A673 (cell line): ENCODE measurements around the gene C2orf80. TPM values are rescaled to one million over a fixed set of nuclear protein-coding genes. Genes with fewer than 3 reads are reported as not detected.
"Not testable (repeated sequence)": the region's sequence is repeated elsewhere in the genome, so short reads cannot be mapped to it uniquely, and the experiment has no call there.

Source experiments
- BruUV-seq: library from RNA; stranded (reverse); fragments of 400-500 nt; replicated peaks from 2 replicates; lab custom pipeline; 2021; lab: Mats Ljungman, UMichigan
- CTCF ChIA-PET: fragments of 300-600 bp; sonication (Branson Sonifier 250); formaldehyde crosslinking; loops from one replicate; lab custom pipeline; 2022; ENCODE audit warnings: antibody characterized with exemption; lab: Charles Lee
- POLR2A ChIA-PET: fragments of 300-600 bp; sonication (Branson Sonifier 250); formaldehyde crosslinking; loops from one replicate; lab custom pipeline; 2022; ENCODE audit warnings: antibody characterized with exemption; ENCODE audit not compliant: low non-redundant PET; lab: Charles Lee
- DNase-seq: peaks from one replicate; pipeline ENCODE4 v3.0.0-alpha.2; 2015; ENCODE audit warnings: low spot score
- H3K27ac ChIP-seq: fragments of 200-600 bp; sonication (generic); 2 replicates; pipeline ENCODE4 v1.5.1; 2016; ENCODE audit warnings: mixed run types, low read depth, mild to moderate bottlenecking, mixed read lengths, antibody characterized with exemption, low read length; ENCODE audit not compliant: poor library complexity, severe bottlenecking
- H3K27me3 ChIP-seq: fragments of 200-600 bp; sonication (generic); replicated peaks from 2 replicates; pipeline ENCODE4 v1.6.1; 2017; ENCODE audit warnings: mixed run types, low read depth, mild to moderate bottlenecking, mixed read lengths, antibody characterized with exemption, low read length; ENCODE audit not compliant: insufficient read depth, poor library complexity
- H3K36me3 ChIP-seq: fragments of 200-600 bp; sonication (generic); 2 replicates; pipeline ENCODE4 v1.6.1; 2016; ENCODE audit warnings: mixed run types, mild to moderate bottlenecking, mixed read lengths, antibody characterized with exemption, low read length; ENCODE audit not compliant: insufficient read depth, poor library complexity, severe bottlenecking
- H3K4me1 ChIP-seq: fragments of 200-600 bp; sonication (generic); 2 replicates; pipeline ENCODE4 v1.6.1; 2017; ENCODE audit warnings: mixed run types, mild to moderate bottlenecking, mixed read lengths, antibody characterized with exemption, low read length; ENCODE audit not compliant: insufficient read depth, poor library complexity, severe bottlenecking
- H3K4me3 ChIP-seq: fragments of 200-600 bp; sonication (generic); 2 replicates; pipeline ENCODE4 v1.5.1; 2016; ENCODE audit warnings: low read depth, mixed run types, mild to moderate bottlenecking, mixed read lengths, low read length; ENCODE audit not compliant: poor library complexity, severe bottlenecking
- H3K9me3 ChIP-seq: fragments of 200-600 bp; sonication (generic); 2 replicates; pipeline ENCODE4 v1.6.1; 2016; ENCODE audit warnings: mixed run types, low read depth, mild to moderate bottlenecking, mixed read lengths, antibody characterized with exemption, low read length; ENCODE audit not compliant: poor library complexity, severe bottlenecking
- CTCF ChIP-seq: fragments of 300-800, 200-600 bp; sonication (generic); conservative IDR thresholded peaks from 2 replicates; pipeline ENCODE4 v1.5.1; 2017; ENCODE audit warnings: low read depth, mild to moderate bottlenecking, antibody characterized with exemption, low read length, moderate library complexity, mixed read lengths
- EZH2 ChIP-seq: fragments of 200-600 bp; sonication (generic); IDR thresholded peaks from 2 replicates; pipeline ENCODE4 v1.6.1; 2017; ENCODE audit warnings: borderline replicate concordance, low read depth, mild to moderate bottlenecking, mixed read lengths, antibody characterized with exemption, low read length; ENCODE audit not compliant: poor library complexity, severe bottlenecking
- intact Hi-C: fragments of 100-400 bp; cut with micrococcal nuclease; formaldehyde crosslinking; loops from one replicate; pipeline ENCODE4 v1.10.0; 2022; ENCODE audit not compliant: unreplicated experiment
- total RNA-seq: library from RNA; stranded (reverse); gene quantifications from 2 replicates; pipeline ENCODE4 v1.2.3, GENCODE V29; 2021

C2orf80 gene
- total RNA-seq, 1 experiment from 2014 or later: not detected

- intact Hi-C loops: no loop called here
- Histone ChIP-seq H3K27me3 (no peaks in the 10 kb centered on the region), H3K4me1 (peaks cover 9% of the 10 kb centered on the region), H3K9me3 (no peaks in the 10 kb centered on the region), H3K36me3 (no peaks in the 10 kb centered on the region), H3K27ac (no peak overlapping the region), H3K4me3 (no peak overlapping the region)
- DNase-seq: peak; percentile 39
- TF ChIP-seq EZH2 (no peak), CTCF (no peak)
- POLR2A ChIA-PET: no interaction called here
- BruUV-seq: no TSS peak
- CTCF ChIA-PET: no interaction called here
Measured at GRCh38 chr2:208142240-208142924, 47.4 kb downstream of the C2orf80 start.

GRCh38 chr2:208139447-208139846, 50.4 kb downstream of the C2orf80 start:
- peaks cover 9% of the 10 kb centered on the region for H3K4me1 ChIP-seq
- intact Hi-C loops: no loop called here
- no peaks in the 10 kb centered on the region for H3K36me3 ChIP-seq
- ChIA-PET CTCF (no interaction called here), POLR2A (no interaction called here)
- BruUV-seq: no TSS peak
- no peak overlapping the region for H3K4me3 ChIP-seq
- H3K27ac ChIP-seq: no peak overlapping the region
- no peak for DNase-seq
- H3K27me3 ChIP-seq: no peaks in the 10 kb centered on the region
- TF ChIP-seq EZH2 (no peak), CTCF (no peak)
- H3K9me3 ChIP-seq: no peaks in the 10 kb centered on the region

GRCh38 chr2:208138334-208138733, 51.5 kb downstream of the C2orf80 start:
- BruUV-seq, CTCF ChIA-PET, H3K27ac ChIP-seq, POLR2A ChIA-PET, H3K36me3 ChIP-seq, H3K4me3 ChIP-seq, DNase-seq, H3K27me3 ChIP-seq, H3K9me3 ChIP-seq, H3K4me1 ChIP-seq, intact Hi-C loops: not testable (repeated sequence)

GRCh38 chr2:208136716-208137094, 53.1 kb downstream of the C2orf80 start:
- no TSS peak for BruUV-seq
- Histone ChIP-seq H3K4me3 (no peak overlapping the region), H3K27ac (no peak overlapping the region), H3K36me3 (no peaks in the 10 kb centered on the region), H3K9me3 (no peaks in the 10 kb centered on the region), H3K4me1 (no peaks in the 10 kb centered on the region), H3K27me3 (no peaks in the 10 kb centered on the region)
- CTCF ChIA-PET: no interaction called here
- intact Hi-C loops: no loop called here
- TF ChIP-seq CTCF (no peak), EZH2 (no peak)
- POLR2A ChIA-PET: interaction anchor here (0.6 kb wide), 1 partner anchor 11 kb away, joined by 4 read pairs; no protein-coding TSS in a partner anchor
- DNase-seq: no peak
